ENCODE data around the gene GCSH.

DNA sequence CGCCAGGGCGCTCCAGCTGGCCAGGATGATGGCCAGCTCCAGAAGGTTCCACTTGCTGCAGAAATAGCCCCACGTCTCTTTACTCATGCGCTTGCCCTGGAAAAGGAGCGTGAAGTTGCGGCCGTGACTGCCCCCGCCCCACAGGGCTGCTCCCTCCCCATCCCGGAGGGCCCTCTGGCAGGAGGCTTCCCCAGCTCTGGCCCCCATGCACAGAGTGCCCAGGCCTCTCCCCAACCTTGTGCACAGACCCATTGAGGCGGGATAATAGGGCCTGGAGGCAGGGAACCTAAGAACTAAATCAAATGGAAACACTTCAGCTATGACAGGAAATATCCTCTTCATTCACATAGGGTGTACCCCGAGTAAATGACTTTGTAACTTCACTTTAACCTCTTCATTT lies 21.2 kb upstream of the GCSH start:
- TF ChIP-seq, protein P1, sequence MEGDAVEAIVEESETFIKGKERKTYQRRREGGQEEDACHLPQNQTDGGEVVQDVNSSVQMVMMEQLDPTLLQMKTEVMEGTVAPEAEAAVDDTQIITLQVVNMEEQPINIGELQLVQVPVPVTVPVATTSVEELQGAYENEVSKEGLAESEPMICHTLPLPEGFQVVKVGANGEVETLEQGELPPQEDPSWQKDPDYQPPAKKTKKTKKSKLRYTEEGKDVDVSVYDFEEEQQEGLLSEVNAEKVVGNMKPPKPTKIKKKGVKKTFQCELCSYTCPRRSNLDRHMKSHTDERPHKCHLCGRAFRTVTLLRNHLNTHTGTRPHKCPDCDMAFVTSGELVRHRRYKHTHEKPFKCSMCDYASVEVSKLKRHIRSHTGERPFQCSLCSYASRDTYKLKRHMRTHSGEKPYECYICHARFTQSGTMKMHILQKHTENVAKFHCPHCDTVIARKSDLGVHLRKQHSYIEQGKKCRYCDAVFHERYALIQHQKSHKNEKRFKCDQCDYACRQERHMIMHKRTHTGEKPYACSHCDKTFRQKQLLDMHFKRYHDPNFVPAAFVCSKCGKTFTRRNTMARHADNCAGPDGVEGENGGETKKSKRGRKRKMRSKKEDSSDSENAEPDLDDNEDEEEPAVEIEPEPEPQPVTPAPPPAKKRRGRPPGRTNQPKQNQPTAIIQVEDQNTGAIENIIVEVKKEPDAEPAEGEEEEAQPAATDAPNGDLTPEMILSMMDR (IDR thresholded peaks at IDR 0.05; ENCODE audit: insufficient read depth, low read length, poor library complexity, severe bottlenecking): no peak
- no peak for TF ChIP-seq EZH2phosphoT487 (conservative IDR thresholded peaks at IDR 0.05; ENCODE audit: low read length)

Data from SU-DHL-6 (cell line).